ENCODE measurements around the gene ADGRA3.

DNA sequence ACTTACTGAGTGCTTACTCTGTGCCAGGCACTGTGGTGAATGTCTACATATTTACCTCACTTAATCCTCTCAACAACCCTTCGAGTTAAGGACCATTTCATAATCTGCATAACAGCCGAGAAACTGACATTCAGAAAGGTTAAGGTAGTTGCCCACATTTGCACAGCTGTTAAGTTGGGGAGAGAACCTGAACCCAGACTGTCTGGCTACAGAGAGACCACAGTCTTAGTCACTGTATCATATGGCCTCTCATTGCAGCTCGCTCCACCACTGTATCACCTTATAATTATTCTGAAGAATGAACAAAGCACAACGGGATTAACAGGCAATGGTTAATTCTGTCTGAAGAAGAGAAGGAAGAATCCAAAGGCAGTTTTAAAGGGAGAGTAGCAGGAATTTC, 98.5 kb downstream of the ADGRA3 start:
- no peak for TF ChIP-seq POLR2A (IDR thresholded peaks at IDR 0.05; ENCODE audit: low read depth, low read length)
- TF ChIP-seq, protein P1, sequence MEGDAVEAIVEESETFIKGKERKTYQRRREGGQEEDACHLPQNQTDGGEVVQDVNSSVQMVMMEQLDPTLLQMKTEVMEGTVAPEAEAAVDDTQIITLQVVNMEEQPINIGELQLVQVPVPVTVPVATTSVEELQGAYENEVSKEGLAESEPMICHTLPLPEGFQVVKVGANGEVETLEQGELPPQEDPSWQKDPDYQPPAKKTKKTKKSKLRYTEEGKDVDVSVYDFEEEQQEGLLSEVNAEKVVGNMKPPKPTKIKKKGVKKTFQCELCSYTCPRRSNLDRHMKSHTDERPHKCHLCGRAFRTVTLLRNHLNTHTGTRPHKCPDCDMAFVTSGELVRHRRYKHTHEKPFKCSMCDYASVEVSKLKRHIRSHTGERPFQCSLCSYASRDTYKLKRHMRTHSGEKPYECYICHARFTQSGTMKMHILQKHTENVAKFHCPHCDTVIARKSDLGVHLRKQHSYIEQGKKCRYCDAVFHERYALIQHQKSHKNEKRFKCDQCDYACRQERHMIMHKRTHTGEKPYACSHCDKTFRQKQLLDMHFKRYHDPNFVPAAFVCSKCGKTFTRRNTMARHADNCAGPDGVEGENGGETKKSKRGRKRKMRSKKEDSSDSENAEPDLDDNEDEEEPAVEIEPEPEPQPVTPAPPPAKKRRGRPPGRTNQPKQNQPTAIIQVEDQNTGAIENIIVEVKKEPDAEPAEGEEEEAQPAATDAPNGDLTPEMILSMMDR (IDR thresholded peaks at IDR 0.05; ENCODE audit: extremely low read depth in 1 of 2, insufficient read depth in 1 of 2, low read depth in 1 of 2, low read length in 2 of 2), result no peak
- TF ChIP-seq POLR2AphosphoS5 (IDR thresholded peaks at IDR 0.05; ENCODE audit: insufficient read depth, low read depth, low read length), result no peak
- no peak for TF ChIP-seq EZH2 (IDR thresholded peaks at IDR 0.05; ENCODE audit: borderline replicate concordance, low read depth, low read length, severe bottlenecking)
- TF ChIP-seq, protein P2, sequence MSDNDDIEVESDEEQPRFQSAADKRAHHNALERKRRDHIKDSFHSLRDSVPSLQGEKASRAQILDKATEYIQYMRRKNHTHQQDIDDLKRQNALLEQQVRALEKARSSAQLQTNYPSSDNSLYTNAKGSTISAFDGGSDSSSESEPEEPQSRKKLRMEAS (IDR thresholded peaks at IDR 0.05; ENCODE audit: insufficient read depth, insufficient read length), result no peak
- TF ChIP-seq JUN (IDR thresholded peaks at IDR 0.05; ENCODE audit: borderline replicate concordance, insufficient read depth, insufficient read length, low read depth), result no peak

Measured in endothelial cell of umbilical vein (primary cell).